ENCODE data around the gene SAFB. TPM values are rescaled to one million over a fixed set of nuclear protein-coding genes. Genes with fewer than 3 reads are reported as not detected.

Gene SAFB
- total RNA-seq, 1 experiment from 2014 or later, result 171 TPM

DNA sequence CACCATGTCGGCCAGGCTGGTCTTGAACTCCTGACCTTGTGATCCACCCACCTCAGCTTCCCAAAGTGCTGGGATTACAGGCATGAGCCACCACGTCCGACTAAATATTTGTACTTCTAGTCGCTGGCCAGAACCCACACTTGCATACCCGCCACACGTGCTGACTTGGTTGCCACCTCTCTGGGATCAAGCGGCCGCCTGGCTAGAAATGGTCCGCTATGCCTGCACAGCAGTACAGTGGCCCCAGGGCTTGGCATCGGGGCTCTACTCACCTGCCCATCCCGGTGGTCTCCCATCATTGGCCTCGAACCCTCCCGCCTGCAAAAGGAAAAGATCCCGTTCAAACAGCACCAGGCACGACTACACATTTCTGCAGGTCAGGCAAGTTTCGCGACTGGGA, 31.4 kb upstream of the SAFB start:
- H3K27ac ChIP-seq (ENCODE audit: low read depth, low read length, poor library complexity, severe bottlenecking), result no peak overlapping the region
- POLR2A ChIA-PET (ENCODE audit: low non-redundant PET), result no interaction called here
- intact Hi-C loops (cut with micrococcal nuclease; ENCODE audit: unreplicated experiment), result no loop called here
- peaks cover 32% of the 10 kb centered on the region for H3K4me1 ChIP-seq (ENCODE audit: insufficient read depth, low read length, poor library complexity, severe bottlenecking)
- no TSS peak for BruUV-seq (replicated peaks)
- CTCF ChIA-PET, result no interaction called here
- no peak overlapping the region for H3K4me3 ChIP-seq (ENCODE audit: low read depth, low read length, poor library complexity, severe bottlenecking)
- TF ChIP-seq, protein P1, sequence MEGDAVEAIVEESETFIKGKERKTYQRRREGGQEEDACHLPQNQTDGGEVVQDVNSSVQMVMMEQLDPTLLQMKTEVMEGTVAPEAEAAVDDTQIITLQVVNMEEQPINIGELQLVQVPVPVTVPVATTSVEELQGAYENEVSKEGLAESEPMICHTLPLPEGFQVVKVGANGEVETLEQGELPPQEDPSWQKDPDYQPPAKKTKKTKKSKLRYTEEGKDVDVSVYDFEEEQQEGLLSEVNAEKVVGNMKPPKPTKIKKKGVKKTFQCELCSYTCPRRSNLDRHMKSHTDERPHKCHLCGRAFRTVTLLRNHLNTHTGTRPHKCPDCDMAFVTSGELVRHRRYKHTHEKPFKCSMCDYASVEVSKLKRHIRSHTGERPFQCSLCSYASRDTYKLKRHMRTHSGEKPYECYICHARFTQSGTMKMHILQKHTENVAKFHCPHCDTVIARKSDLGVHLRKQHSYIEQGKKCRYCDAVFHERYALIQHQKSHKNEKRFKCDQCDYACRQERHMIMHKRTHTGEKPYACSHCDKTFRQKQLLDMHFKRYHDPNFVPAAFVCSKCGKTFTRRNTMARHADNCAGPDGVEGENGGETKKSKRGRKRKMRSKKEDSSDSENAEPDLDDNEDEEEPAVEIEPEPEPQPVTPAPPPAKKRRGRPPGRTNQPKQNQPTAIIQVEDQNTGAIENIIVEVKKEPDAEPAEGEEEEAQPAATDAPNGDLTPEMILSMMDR (conservative IDR thresholded peaks at IDR 0.05; ENCODE audit: low read depth, low read length), result no peak
- TF ChIP-seq EZH2 (IDR thresholded peaks at IDR 0.05; ENCODE audit: borderline replicate concordance, low read depth, low read length, poor library complexity, severe bottlenecking), result no peak
- H3K9me3 ChIP-seq (ENCODE audit: low read depth, low read length, poor library complexity, severe bottlenecking), result no peaks in the 10 kb centered on the region
- H3K27me3 ChIP-seq (replicated peaks; ENCODE audit: insufficient read depth, low read depth, low read length, poor library complexity), result no peaks in the 10 kb centered on the region
- no peak for DNase-seq (ENCODE audit: low spot score)
- peaks cover 91% of the 10 kb centered on the region for H3K36me3 ChIP-seq (ENCODE audit: insufficient read depth, low read length, poor library complexity, severe bottlenecking)

DNA sequence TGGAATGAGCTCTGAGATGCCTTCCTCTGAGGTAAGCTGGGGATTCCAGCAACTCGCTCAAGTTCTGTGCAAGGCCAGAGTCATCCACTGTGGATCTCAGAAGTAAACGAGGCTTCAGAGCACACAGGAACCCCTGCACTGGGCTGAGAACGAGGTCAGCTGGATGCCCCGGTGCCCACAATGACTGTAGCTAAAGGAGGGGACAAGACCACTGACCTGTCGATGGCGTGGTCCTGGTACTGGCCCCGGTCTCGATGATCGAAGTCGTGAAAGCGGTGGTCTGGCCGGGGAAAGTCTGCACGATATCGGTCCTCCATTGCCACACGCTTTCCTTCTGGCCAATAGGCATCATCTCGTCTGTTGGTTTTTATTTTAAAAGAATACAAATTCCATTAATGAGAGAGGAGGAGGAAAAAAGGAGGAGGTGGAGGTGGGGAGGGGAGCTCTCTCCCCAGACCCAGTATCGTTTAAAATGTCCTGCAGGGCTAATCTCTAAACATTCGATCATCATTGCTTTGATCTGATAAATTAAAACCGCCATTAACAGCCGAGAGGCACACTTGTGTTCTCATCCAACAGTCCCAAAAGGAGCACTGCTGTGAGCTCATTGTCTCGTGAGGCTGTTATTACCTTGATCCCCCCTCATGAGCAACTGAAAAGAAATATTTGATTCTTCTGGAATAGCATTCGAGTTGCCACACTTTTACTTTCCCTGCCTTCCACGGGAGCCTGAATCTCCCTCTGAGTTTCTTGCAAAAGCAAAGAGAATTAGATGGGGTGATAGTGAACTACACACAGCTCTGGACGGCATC, 30.1 kb upstream of the SAFB start:
- POLR2A ChIA-PET (ENCODE audit: low non-redundant PET), result no interaction called here
- no peak for TF ChIP-seq EZH2 (IDR thresholded peaks at IDR 0.05; ENCODE audit: borderline replicate concordance, low read depth, low read length, poor library complexity, severe bottlenecking)
- TF ChIP-seq, protein P1 (conservative IDR thresholded peaks at IDR 0.05; ENCODE audit: low read depth, low read length), result no peak
- Histone ChIP-seq H3K27ac (ENCODE audit: low read depth, low read length, poor library complexity, severe bottlenecking) (peak overlapping the region; percentile 24), H3K4me1 (ENCODE audit: insufficient read depth, low read length, poor library complexity, severe bottlenecking) (peaks cover 27% of the 10 kb centered on the region), H3K36me3 (ENCODE audit: insufficient read depth, low read length, poor library complexity, severe bottlenecking) (peaks cover 94% of the 10 kb centered on the region), H3K9me3 (ENCODE audit: low read depth, low read length, poor library complexity, severe bottlenecking) (no peaks in the 10 kb centered on the region), H3K27me3 (replicated peaks; ENCODE audit: insufficient read depth, low read depth, low read length, poor library complexity) (no peaks in the 10 kb centered on the region), H3K4me3 (ENCODE audit: low read depth, low read length, poor library complexity, severe bottlenecking) (no peak overlapping the region)
- CTCF ChIA-PET, result interaction anchor here (0.8 to 0.9 kb wide), 2 partner anchors 32 to 156 kb away, joined by 3 to 9 read pairs; no protein-coding TSS in a partner anchor
- no peak for DNase-seq (ENCODE audit: low spot score)
- intact Hi-C loops (cut with micrococcal nuclease; ENCODE audit: unreplicated experiment), result no loop called here
- no TSS peak for BruUV-seq (replicated peaks)

DNA sequence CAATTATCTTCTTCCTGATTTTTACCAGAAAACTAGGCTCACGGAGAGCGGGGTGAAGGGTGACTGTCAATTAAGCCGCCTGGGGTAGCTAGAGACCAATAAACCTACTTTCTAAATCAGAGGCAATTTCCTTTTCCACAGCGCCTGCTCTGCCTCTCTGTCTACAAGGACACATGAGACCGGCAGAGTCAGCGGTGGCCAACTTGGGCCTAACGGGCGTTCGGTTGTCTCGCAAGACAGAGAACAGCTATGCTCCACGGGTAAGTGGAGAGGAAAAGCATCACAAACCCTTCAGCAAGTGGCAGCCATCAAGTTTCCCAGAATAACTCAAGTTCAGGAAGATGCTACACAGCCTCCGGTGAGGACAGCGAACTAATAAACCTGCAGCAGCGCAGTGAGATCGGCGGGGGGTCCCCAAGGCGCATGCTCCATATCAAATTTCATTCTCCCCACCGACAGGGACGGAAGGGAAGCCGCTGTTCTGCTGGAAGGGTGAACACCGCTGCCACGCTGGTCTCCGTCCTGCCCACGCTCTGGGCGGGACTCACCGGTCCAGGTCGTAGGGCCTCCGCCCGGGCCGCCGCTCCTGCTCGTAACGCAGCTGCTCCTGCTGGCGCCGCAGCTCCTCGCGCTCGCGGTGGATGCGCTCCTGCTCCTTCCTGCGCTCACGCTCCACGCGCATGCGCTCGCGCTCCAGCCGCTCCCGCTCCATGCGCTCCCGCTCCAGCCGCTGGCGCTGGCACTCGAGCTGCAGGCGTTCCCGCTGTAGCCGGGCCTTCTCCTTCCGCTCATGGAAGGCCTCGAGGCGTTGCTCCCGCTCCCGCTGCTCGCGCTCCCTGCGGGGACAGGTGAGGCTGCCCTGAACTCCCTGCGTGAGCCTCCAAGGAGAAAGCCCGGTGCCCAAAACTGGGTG, 29.3 kb upstream of the SAFB start:
- Histone ChIP-seq H3K27ac (ENCODE audit: low read depth, low read length, poor library complexity, severe bottlenecking) (peak overlapping the region; percentile 59), H3K9me3 (ENCODE audit: low read depth, low read length, poor library complexity, severe bottlenecking) (no peaks in the 10 kb centered on the region), H3K27me3 (replicated peaks; ENCODE audit: insufficient read depth, low read depth, low read length, poor library complexity) (no peaks in the 10 kb centered on the region), H3K36me3 (ENCODE audit: insufficient read depth, low read length, poor library complexity, severe bottlenecking) (peaks cover 94% of the 10 kb centered on the region), H3K4me1 (ENCODE audit: insufficient read depth, low read length, poor library complexity, severe bottlenecking) (peaks cover 27% of the 10 kb centered on the region), H3K4me3 (ENCODE audit: low read depth, low read length, poor library complexity, severe bottlenecking) (peak overlapping the region; percentile 2)
- POLR2A ChIA-PET (ENCODE audit: low non-redundant PET), result interaction anchor here (0.6 kb wide), 1 partner anchor 365 kb away, joined by 4 read pairs; no protein-coding TSS in a partner anchor
- DNase-seq (ENCODE audit: low spot score), result peak; percentile 85
- intact Hi-C loops (cut with micrococcal nuclease; ENCODE audit: unreplicated experiment), result no loop called here
- BruUV-seq (replicated peaks), result no TSS peak
- CTCF ChIA-PET, result interaction anchor here (0.8 kb wide), 1 partner anchor 155 kb away, joined by 9 read pairs; no protein-coding TSS in a partner anchor
- TF ChIP-seq, protein P1 (conservative IDR thresholded peaks at IDR 0.05; ENCODE audit: low read depth, low read length), result no peak

Measured in A673 (cell line).